Stimulated activated naive CD8-positive, alpha-beta T cell treated with anti-CD3 and anti-CD28 coated beads, Interleukin-15, amount 100 ng/mL, for 72 hours (primary cell): ENCODE measurements around the gene ITLN2.
"Not testable (repeated sequence)": the region's sequence is repeated elsewhere in the genome, so short reads cannot be mapped to it uniquely, and the experiment has no call there.

Source experiments
- ATAC-seq: fragments of 150-1000 bp; cut with Tn5 transposase; 2 replicates; pipeline ENCODE4 v1.10.0; 2021; ENCODE audit warnings: mild to moderate bottlenecking, moderate library complexity
- DNase-seq, 2 donors: peaks; one replicate each; pipeline ENCODE4 v3.0.0; 2021 to 2022
- H3K27ac Mint-ChIP-seq, 2 donors: one replicate each; pipeline ENCODE4 v1.8.0; 2022; ENCODE audit warnings: mild to moderate bottlenecking in 2 of 2, mixed read lengths in 2 of 2, moderate library complexity in 2 of 2
- H3K27me3 Mint-ChIP-seq: one replicate; pipeline ENCODE4 v1.8.0; 2022; ENCODE audit warnings: mixed read lengths
- H3K4me1 Mint-ChIP-seq: one replicate; pipeline ENCODE4 v1.8.0; 2022; ENCODE audit warnings: mild to moderate bottlenecking, mixed read lengths
- H3K4me3 Mint-ChIP-seq, 2 donors: one replicate each; pipeline ENCODE4 v1.8.0; 2022; ENCODE audit warnings: mild to moderate bottlenecking in 2 of 2, mixed read lengths in 2 of 2, moderate library complexity in 1 of 2
- H3K9me3 Mint-ChIP-seq, 2 donors: one replicate each; pipeline ENCODE4 v1.8.0; 2022; ENCODE audit warnings: mixed read lengths in 2 of 2

ITLN2 gene

GRCh38 chr1:160900683-160901082 lies 53.9 kb downstream of the ITLN2 start:
- H3K27ac Mint-ChIP-seq, H3K4me1 Mint-ChIP-seq, DNase-seq, ATAC-seq, H3K4me3 Mint-ChIP-seq: not testable (repeated sequence)
- H3K9me3 Mint-ChIP-seq, result peaks cover 0 to 25% of the 10 kb centered on the region in 2 donors
- peaks cover 24% of the 10 kb centered on the region for H3K27me3 Mint-ChIP-seq
